Bronchial epithelial cell (primary cell): Measurements from ENCODE around the gene RUNX1. TPM values are rescaled to one million over a fixed set of nuclear protein-coding genes. Genes with fewer than 3 reads are reported as not detected.

Source experiments
- DNase-seq: peaks from one replicate; pipeline ENCODE4 v3.0.0-alpha.2; 2010; ENCODE audit warnings: low read depth
- FAIRE-seq: peaks from 2 replicates; lab custom pipeline; 2011; peaks lifted over from hg19 to GRCh38; lab: Jason Lieb, UNC
- H3K27me3 ChIP-seq: 2 replicates; pipeline ENCODE4 v1.5.1; 2011; ENCODE audit warnings: low read length; ENCODE audit not compliant: control insufficient read depth, insufficient read depth
- H3K36me3 ChIP-seq: 2 replicates; pipeline ENCODE4 v1.5.1; 2011; ENCODE audit warnings: low read length; ENCODE audit not compliant: control insufficient read depth, insufficient read depth
- H3K4me3 ChIP-seq: 2 replicates; pipeline ENCODE4 v1.5.1; 2011; ENCODE audit warnings: mild to moderate bottlenecking, low read depth, low read length, control low read depth
- total RNA-seq: library from RNA; depleted of rRNA; stranded (reverse); fragments of >200 nt; gene quantifications from 2 replicates; pipeline ENCODE4 v1.2.1, GENCODE V29; 2014
- TF ChIP-seq, protein P1 (sequence below): IDR thresholded peaks from 2 replicates; pipeline ENCODE4 v1.5.1; 2011; ENCODE audit warnings: mild to moderate bottlenecking, moderate library complexity, low read length, control low read depth, inconsistent platforms; ENCODE audit not compliant: insufficient read depth, severe bottlenecking

Gene RUNX1
- total RNA-seq, 1 donor from 2014 or later, result 11.8 TPM

DNA sequence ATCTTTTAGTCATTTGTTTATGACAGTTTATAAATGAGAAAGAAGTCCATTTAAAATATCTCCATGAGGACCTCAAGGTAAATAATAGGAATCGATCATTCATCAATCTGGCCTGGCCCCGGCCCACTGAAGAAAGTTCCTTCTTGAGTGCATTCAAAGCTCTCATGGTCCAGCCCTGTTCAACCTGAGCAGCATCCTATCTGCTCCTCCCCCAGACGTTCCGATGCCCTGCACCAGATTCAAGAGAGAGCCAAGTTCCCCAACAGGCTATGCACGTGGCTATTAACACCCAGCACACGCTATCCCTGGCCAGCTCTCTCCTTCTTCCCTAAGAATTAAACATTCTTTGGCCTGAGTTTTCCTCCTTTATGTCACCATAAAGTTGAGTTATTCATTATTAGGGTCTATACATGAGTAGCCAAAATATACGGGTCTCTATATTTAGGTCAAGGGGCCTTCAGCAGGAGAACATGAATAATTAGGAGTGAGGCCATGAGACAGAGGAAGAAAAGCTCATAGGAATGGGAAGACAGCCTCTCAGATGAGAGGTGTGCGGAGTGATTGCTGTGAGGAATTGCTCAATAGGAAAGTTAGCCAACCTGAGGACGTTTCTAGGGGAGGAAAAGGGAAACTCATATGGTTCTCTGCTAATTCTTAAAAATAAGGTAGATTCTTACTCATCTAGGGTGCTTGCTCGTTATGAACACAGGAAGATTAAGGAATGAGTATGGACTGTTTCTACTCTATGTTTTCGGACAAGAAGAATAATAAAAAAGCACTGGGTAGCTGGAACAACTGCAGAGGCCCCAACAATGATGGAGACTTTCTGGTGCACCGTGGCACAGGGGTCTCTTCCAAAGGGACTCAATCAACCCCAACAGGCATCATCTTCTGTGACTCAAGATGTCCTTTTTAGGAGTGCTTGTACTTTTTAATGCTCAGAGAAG lies 23.6 kb downstream of the RUNX1 start:
- Histone ChIP-seq H3K4me3 (no peak overlapping the region), H3K36me3 (no peaks in the 10 kb centered on the region), H3K27me3 (no peaks in the 10 kb centered on the region)
- TF ChIP-seq, protein P1, sequence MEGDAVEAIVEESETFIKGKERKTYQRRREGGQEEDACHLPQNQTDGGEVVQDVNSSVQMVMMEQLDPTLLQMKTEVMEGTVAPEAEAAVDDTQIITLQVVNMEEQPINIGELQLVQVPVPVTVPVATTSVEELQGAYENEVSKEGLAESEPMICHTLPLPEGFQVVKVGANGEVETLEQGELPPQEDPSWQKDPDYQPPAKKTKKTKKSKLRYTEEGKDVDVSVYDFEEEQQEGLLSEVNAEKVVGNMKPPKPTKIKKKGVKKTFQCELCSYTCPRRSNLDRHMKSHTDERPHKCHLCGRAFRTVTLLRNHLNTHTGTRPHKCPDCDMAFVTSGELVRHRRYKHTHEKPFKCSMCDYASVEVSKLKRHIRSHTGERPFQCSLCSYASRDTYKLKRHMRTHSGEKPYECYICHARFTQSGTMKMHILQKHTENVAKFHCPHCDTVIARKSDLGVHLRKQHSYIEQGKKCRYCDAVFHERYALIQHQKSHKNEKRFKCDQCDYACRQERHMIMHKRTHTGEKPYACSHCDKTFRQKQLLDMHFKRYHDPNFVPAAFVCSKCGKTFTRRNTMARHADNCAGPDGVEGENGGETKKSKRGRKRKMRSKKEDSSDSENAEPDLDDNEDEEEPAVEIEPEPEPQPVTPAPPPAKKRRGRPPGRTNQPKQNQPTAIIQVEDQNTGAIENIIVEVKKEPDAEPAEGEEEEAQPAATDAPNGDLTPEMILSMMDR, result no peak
- no peak for DNase-seq
- no peak for FAIRE-seq

DNA sequence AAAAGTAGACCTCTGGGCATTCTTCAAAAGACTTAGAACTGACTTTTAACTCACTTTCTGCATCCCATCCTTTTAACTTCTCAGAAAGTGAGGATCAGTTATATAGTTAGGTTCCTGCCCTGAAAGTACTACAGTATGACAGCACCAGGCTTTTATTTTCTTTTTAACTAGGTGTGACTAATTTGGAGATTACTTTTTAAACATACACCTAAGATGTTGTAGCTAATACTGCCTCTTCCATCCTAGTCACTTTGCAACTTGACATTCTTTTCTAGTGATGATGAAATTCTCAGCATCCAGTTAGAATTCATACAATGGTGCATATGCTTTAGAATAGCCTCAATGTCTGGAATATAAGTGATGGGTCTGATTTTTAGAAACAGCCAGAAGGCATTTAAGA lies 24.6 kb downstream of the RUNX1 start:
- no peaks in the 10 kb centered on the region for H3K27me3 ChIP-seq
- TF ChIP-seq, protein P1, result no peak
- no peak overlapping the region for H3K4me3 ChIP-seq
- DNase-seq, result no peak
- no peak for FAIRE-seq
- no peaks in the 10 kb centered on the region for H3K36me3 ChIP-seq

DNA sequence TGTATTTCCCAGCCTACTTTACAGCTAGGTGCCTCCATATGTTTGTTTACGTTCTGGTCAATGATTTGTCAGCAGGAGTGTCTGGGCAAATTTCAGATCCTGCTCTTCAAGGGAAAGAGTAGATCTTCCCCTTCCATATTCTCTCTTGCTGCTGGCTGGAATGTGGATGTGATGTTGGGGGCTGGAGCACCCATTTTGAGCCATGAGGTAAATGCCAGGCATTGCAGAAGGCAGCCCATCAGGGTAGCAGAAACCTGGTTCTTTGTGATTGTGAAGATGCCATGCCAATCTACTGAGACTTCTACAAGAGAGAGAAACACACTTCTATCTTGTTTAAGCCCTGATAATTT lies 25.1 kb downstream of the RUNX1 start:
- DNase-seq (no peak), FAIRE-seq (no peak)
- TF ChIP-seq, protein P1, result no peak
- H3K36me3 ChIP-seq, result no peaks in the 10 kb centered on the region
- H3K27me3 ChIP-seq, result no peaks in the 10 kb centered on the region
- H3K4me3 ChIP-seq, result no peak overlapping the region

DNA sequence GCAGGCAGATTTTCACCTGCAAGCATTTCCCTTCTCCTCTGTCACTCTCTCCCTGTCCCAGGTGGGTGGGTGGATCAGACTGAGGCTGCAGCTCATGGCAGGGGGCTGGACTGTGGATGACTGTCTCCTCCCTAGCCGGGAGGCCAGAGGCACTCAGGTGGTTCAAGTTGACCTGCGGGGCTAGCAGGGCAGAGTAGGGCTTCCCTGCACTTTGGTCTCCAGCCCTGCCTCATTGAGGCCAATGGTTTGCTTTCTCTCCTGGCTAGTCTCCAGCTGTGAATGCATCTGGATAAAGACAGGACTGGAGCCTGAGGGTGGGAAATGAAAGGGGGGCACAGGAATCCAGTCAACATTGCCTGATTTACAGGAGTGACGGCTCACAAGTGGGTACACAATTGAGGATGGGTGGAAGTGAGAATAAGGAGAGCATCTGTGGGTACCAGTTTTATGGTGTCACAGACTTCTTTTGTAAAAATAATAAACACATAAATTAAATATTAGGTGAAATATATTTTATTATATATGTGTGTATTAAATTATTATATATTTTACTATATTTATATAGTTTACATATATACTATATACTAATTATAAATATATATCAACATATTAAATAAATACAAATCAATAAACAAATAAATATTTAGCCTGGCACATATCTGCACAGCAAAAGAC lies 25.6 kb downstream of the RUNX1 start:
- TF ChIP-seq, protein P1, result no peak
- Histone ChIP-seq H3K36me3 (no peaks in the 10 kb centered on the region), H3K4me3 (no peak overlapping the region), H3K27me3 (no peaks in the 10 kb centered on the region)
- DNase-seq, result no peak
- FAIRE-seq, result no peak

DNA sequence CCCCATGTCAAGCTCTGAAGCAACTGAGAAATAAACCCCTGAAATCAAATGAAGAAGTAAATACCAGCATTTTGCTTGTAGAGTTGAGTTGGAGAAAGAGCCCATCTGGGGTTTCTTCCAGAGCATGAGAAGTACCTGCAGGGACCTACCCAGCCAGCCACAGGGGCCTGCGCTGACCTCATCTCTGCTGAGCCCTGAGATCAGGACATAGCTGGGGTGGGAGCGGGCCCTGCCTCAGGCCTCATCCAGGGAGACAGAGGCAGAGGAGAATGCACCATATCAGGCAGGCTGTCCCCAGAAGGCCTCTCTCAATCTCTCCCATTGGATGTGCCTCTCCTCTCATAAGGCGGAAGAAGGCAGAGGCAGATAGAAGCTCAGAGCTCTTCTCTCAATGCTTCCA lies 27.6 kb downstream of the RUNX1 start:
- Histone ChIP-seq H3K36me3 (no peaks in the 10 kb centered on the region), H3K4me3 (no peak overlapping the region), H3K27me3 (no peaks in the 10 kb centered on the region)
- TF ChIP-seq, protein P1, result no peak
- DNase-seq, result no peak
- FAIRE-seq, result no peak
